Hematopoietic multipotent progenitor cell treated with erythropoietin and hydrocortisone succinate and interleukin-3 and kit ligand, for 8 days (in vitro differentiated cells): ENCODE measurements around the gene NNT.
"Not testable (repeated sequence)": the region's sequence is repeated elsewhere in the genome, so short reads cannot be mapped to it uniquely, and the experiment has no call there.

ENCODE experiments used
- DNase-seq: peaks from one replicate; pipeline ENCODE4 v3.0.0-alpha.2; 2015

The NNT gene

GRCh38 chr5:43674536-43674935 is 71.6 kb downstream of the NNT start:
- no peak for DNase-seq

DNA sequence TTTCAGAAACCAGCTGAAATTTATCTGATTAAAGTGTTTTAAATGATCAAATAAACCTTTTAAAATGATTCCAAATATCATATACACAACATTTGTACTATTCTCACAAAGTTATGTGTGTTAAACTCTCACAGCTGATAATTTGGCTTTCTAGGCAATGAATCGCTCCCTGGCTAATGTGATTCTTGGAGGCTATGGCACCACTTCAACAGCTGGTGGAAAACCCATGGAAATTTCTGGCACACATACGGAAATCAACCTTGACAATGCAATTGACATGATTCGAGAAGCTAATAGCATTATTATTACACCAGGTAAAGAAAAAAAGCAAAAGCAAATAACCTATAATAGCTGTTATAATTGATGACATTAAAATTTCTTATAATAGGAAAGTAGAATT is 72.4 kb downstream of the NNT start:
- no peak for DNase-seq

- no peak for DNase-seq
These were observed 73.3 kb downstream of the NNT start for GRCh38 chr5:43676083-43676840.

DNA sequence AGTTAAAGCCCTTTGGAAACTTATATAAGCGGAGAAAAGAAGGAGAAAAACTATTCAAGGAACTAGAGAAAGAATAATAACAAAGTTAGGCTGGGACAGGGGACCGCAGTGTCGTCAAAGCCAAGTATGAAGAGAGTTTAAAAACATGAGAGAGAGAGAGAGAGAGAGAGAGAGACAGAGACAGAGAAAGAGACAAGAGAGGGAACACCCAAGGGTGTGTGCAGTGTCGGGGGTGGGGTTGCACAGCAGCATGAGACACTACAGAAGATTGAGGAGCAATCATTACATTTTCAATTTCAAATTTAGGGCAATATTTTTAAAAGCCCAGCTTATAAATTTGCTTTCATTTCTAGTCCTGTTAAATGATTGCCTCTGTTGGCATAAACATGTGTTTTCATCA is 74.3 kb downstream of the NNT start:
- peak; percentile 14 for DNase-seq

DNA sequence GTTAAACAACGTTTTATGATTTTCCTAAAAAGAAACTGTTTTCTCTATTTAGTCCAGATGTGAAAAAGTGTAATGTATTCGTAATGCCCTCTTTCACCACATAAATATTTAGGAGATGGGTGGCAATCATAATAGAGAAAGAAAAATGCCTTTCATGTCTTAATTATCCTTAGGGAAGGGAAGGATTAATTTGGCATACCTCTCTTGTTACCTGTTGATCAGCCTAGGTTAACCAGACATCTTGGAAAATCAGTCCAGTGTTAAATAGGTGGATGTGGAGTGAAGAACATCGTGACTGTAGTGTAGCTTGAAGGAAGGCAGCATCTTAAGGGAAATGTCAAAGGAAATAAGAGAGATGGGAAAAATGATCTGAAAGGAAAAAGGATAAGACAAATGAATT is 76.2 kb downstream of the NNT start:
- no peak for DNase-seq

GRCh38 chr5:43680286-43680685 is 77.3 kb downstream of the NNT start:
- no peak for DNase-seq

DNA sequence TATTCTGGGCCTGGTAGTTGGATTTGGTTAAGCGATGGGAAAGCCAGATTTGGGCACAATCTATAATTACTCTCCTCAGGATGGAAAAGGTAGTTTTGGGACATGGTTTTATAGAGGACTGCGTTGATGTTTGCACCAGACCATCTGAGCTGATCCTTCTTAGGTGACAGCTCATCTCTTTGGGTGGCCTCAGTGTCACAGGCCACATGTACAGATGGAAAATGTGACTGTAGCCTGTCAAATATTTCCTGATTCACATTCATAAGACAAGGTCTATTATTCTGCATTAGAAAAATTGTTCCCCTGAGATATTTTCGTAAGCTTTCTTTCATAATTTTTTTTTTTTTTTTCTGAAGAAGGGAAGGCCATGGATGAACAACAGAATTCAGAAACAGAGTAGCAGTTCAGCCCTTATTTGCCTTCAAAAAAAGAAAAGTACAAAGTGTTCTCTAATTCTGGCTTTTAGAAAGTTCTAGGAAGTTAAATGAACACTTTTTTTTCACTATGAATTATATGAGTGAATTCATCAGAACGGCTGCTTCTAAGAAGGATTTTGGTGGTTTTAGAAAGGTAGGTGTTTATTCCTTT is 81.0 kb downstream of the NNT start:
- DNase-seq = no peak

DNA sequence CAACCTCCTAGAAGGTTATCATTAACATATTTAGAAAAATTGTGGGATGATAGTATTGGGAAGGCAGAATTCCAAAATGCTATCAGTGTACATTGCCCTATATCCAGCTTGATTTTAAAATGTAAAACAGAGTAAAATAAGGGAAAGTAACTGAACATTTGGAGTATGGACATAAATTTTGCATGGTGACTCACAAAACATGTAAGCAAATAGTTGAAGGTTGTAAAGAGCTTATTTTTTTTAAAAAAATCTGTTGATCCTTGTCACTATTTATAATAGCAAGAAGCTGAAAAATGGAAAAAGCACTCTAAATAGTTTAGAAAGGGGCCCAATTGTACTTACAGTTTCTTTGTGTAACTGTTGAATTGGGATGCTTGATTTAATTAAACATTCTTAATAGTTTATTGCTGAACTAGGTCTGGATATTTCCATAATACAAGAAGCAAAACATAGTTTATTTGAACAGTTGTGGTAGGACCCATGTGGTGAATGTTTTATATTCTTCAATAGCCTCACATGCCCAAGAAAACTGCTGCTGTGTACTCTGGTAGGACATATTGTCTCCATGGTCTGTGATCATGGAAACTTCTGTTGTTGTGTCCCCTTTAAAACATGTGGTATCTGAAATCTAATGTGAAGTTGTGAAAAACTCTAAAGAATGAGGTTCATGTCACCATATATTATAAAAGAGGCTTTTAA is 82.4 kb downstream of the NNT start:
- DNase-seq = no peak

DNA sequence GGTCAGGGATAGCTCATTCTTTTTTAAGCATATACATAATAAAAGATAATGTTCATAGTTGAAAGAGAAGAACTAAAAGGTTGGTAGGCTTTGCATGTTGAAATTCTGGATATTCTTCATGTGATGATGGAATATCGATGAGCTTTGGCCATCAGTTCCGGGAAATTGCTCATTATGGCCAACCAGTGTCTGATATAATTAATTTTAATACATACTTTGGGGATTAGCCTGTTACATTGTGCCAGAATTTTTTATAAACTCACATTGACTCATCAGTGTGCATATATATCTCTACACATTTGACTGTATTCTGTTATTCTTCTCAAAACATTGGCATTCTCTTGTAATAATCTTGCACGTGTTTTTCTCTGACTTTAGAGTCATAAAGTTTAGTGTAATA is 84.3 kb downstream of the NNT start:
- no peak for DNase-seq

DNA sequence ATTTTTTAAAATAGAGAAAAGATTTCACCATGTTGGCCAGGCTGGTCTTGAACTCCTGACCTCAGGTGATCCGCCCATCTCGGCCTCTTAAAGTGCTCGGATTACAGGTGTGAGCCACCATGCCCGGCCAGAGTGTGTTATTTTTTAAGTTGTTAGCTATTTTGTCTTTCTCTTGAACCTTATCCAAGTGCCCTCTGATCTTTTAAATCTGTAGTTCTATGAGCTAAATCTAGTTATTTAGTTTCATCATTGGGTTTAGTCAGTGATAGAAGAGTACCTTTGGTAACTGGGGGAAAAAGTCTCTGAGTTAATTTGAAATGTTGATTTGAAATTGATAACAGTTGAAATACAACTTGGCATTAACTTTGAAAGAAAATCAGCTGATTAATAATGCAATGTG is 88.3 kb downstream of the NNT start:
- DNase-seq = no peak

GRCh38 chr5:43691893-43692292 is 88.9 kb downstream of the NNT start:
- DNase-seq = no peak

- no peak for DNase-seq
These were observed 90.4 kb downstream of the NNT start for GRCh38 chr5:43693411-43693810.

GRCh38 chr5:43694027-43694426 is 91.0 kb downstream of the NNT start:
- DNase-seq = no peak

GRCh38 chr5:43696444-43696843 is 93.5 kb downstream of the NNT start:
- DNase-seq = not testable (repeated sequence)

DNA sequence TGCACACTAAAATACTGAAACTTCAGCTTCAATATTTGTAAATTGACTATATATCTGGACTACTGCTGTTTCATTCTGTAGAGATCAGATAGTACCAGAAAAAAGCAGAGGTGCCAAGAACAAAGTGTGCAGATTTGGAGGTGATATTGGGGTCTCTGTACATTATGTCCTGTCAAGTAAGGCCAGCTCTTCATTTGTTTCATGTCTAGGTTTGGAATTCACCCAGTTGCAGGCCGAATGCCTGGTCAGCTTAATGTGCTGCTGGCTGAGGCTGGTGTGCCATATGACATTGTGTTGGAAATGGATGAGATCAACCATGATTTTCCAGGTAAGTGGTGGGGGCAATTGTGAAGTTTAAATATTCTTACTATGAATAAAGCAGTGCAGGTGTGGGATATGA is 96.9 kb downstream of the NNT start:
- DNase-seq = no peak

GRCh38 chr5:43700601-43701000 is 97.6 kb downstream of the NNT start:
- DNase-seq = no peak

GRCh38 chr5:43701227-43701626 is 98.2 kb downstream of the NNT start:
- no peak for DNase-seq

- DNase-seq = no peak
These were observed 99.3 kb downstream of the NNT start for GRCh38 chr5:43702293-43702692.

- DNase-seq = no peak
These were observed 99.8 kb downstream of the NNT start for GRCh38 chr5:43702815-43703214.

- no peak for DNase-seq
These were observed 101.3 kb downstream of the NNT start for GRCh38 chr5:43704243-43704642.

GRCh38 chr5:43706576-43706975 is 103.6 kb downstream of the NNT start:
- DNase-seq = not testable (repeated sequence)

GRCh38 chr5:43711496-43711895 is 108.5 kb downstream of the NNT start:
- DNase-seq = no peak

- DNase-seq = no peak
These were observed 109.1 kb downstream of the NNT start for GRCh38 chr5:43712081-43712480.

DNA sequence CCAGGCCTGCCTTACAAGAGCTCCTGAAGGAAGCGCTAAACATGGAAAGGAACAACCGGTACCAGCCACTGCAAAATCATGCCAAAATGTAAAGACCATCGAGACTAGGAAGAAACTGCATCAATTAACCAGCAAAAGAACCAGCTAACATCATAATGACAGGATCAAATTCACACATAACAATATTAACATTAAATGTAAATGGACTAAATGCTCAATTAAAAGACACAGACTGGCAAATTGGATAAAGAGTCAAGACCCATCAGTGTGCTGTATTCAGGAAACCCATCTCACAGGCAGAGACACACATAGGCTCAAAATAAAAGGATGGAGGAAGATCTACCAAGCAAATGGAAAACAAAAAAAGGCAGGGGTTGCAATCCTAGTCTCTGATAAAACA is 116.8 kb downstream of the NNT start:
- not testable (repeated sequence) for DNase-seq
